ENCODE data around the gene PRKG1. TPM values are rescaled to one million over a fixed set of nuclear protein-coding genes. Genes with fewer than 3 reads are reported as not detected.
"Not testable (repeated sequence)": the region's sequence is repeated elsewhere in the genome, so short reads cannot be mapped to it uniquely, and the experiment has no call there.

PRKG1 gene
- total RNA-seq, 4 donors from 2014 or later, result 0.63 to 4.3 (median 2.1) TPM

GRCh38 chr10:51386248-51386885 lies 312.1 kb downstream of the PRKG1 start:
- no peak for DNase-seq (ENCODE audit: low spot score in 2 of 2)
- intact Hi-C loops (cut with DNase I; ENCODE audit: low total_unique reads), result no loop called here
- WGBS, 2 donors, result 44 to 52% methylated on average over 3 of the region's 3 CpGs
- TF ChIP-seq POLR2A (IDR thresholded peaks at IDR 0.05) (no peak), CTCF (IDR thresholded peaks at IDR 0.05) (no peak)
- no peak overlapping the region for H3K4me3 ChIP-seq (ENCODE audit: low read depth, poor library complexity, severe bottlenecking)

GRCh38 chr10:51389415-51390321 lies 315.4 kb downstream of the PRKG1 start:
- no peak for DNase-seq (ENCODE audit: low spot score in 2 of 2)
- WGBS, 2 donors, result 40 to 48% methylated on average over 3 of the region's 3 CpGs
- intact Hi-C loops (cut with DNase I; ENCODE audit: low total_unique reads), result no loop called here
- TF ChIP-seq CTCF (IDR thresholded peaks at IDR 0.05) (no peak), POLR2A (IDR thresholded peaks at IDR 0.05) (no peak)
- H3K4me3 ChIP-seq (ENCODE audit: low read depth, poor library complexity, severe bottlenecking), result no peak overlapping the region

GRCh38 chr10:51393006-51393405 lies 318.7 kb downstream of the PRKG1 start:
- intact Hi-C loops (cut with DNase I; ENCODE audit: low total_unique reads); DNase-seq (ENCODE audit: low spot score in 2 of 2); H3K4me3 ChIP-seq (ENCODE audit: low read depth, poor library complexity, severe bottlenecking): not testable (repeated sequence)
- WGBS, 2 donors, result 97 to 99% methylated on average over 28 of the region's 29 CpGs

DNA sequence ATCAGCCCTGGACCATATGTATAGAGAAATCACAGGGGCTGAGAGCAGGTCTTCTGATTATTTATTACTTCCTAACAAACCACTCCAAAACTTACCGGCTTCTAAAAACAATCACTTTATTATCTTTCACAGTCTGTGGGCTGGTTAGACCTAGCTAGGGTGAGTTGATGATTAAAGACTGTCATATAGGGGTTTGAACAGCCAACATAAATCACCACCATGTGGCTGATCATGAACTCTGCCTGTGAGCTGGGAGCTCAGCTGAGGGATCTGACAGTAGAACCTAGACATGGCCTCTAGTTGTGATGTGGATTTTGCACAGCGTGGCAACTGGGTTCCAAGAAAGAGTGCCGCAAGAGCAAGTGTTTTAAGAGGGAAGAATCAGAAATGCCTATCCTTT lies 319.8 kb downstream of the PRKG1 start:
- DNase-seq (ENCODE audit: low spot score in 2 of 2), result no peak
- no peak for TF ChIP-seq POLR2A (IDR thresholded peaks at IDR 0.05)
- no peak for TF ChIP-seq CTCF (IDR thresholded peaks at IDR 0.05)
- intact Hi-C loops (cut with DNase I; ENCODE audit: low total_unique reads), result no loop called here
- H3K4me3 ChIP-seq (ENCODE audit: low read depth, poor library complexity, severe bottlenecking), result no peak overlapping the region
- 87 to 88% methylated on average over 3 of the region's 3 CpGs for WGBS, 2 donors

DNA sequence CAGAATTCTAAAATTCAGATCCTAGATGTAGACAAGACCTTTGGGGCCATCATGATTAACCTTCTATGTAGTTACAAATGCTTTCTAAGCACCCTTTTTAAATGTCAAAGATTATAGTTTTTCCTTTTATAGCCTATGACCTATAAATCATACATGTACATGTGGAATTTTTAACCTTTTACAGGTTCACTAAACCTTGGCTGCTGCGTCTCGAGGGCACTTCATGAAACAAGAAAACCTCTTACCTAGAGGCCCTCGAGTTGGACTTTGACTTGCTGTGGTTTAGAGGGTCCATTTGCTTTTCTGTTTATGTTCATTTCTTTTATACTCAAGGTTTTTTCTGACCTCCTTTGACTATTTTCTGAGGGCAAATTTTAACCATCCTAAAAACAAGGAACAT lies 323.0 kb downstream of the PRKG1 start:
- intact Hi-C loops (cut with DNase I; ENCODE audit: low total_unique reads), result no loop called here
- 69 to 71% methylated on average over 3 of the region's 3 CpGs for WGBS, 2 donors

More for the DNA sequence above, 323.0 kb downstream of the PRKG1 start:
- TF ChIP-seq CTCF (IDR thresholded peaks at IDR 0.05), result no peak
- TF ChIP-seq POLR2A (IDR thresholded peaks at IDR 0.05), result no peak
- H3K4me3 ChIP-seq (ENCODE audit: low read depth, poor library complexity, severe bottlenecking), result no peak overlapping the region
- no peak for DNase-seq (ENCODE audit: low spot score in 2 of 2)
